GM21786 (cell line): ENCODE results near the gene RAB10.
"Not testable (repeated sequence)": the region's sequence is repeated elsewhere in the genome, so short reads cannot be mapped to it uniquely, and the experiment has no call there.

Source experiments
- ATAC-seq: cut with Tn5 transposase; IDR thresholded peaks from one replicate; pipeline ENCODE4 v1.9.1; 2021; ENCODE audit not compliant: unreplicated experiment

Gene RAB10

DNA sequence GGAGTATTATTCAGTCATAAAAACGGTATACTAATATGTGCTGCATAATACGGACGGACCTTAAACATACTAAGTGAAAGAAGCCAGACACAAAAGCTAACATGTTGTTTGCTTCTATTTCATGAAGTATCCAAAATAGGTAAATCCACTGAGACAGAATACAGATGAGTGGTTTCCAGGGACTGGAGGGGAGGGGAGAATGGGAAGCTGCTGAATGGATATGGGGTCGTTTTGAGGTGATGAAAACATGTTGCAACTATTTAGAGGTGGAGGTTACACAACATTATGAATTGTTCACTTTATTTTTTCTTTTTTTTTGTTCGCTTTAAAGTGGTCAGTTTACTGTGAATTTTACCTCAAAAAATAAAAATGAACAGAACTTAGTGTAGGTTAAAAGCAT, 52.9 kb downstream of the RAB10 start:
- no peak for ATAC-seq

DNA sequence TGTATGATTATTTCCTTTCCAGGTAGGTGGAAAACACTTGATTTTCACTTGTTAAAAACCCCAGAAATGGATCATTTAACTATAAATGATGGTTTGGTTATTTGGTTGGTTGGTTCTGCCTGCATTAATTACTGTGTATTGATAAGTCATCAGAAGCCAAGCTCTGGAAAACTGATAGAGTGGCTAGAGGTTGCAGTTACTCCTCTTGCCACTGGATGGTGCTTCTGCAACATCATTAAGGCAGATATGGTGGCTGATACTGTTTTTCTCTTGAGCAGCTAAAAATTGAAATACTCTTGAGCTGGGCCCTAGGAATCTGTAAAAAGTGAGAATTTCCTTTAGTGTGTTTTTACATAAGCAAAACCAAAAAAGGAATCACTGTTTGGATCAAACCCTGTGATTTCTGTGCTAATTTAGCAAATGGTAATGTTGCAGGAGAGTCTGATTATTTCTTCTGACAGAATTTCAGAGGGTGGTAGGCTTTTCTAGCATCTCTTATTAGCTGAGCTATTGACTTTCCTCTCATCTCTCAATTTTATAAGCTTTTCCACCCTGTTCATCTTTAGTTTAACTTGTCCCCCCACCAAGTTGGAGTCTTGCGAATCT, 54.3 kb downstream of the RAB10 start:
- ATAC-seq: no peak

DNA sequence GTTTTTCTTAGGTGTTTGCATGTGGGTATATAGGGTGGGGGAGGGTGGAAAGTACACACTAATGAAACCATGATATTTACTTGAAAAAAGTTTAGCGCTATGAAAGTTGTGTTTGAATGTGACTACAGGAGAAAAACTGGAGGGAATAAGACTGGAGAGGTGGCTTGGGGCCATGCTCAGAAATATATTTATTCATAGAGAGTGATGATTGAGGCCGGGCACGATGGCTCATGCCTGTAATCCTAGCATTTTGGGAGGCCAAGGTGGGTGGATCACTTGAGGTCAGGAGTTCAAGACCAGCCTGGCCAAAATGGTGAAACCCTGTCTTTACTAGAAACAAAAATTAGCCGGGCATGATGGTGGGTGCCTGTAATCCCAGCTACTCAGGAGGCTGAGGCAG, 55.0 kb downstream of the RAB10 start:
- ATAC-seq: not testable (repeated sequence)

DNA sequence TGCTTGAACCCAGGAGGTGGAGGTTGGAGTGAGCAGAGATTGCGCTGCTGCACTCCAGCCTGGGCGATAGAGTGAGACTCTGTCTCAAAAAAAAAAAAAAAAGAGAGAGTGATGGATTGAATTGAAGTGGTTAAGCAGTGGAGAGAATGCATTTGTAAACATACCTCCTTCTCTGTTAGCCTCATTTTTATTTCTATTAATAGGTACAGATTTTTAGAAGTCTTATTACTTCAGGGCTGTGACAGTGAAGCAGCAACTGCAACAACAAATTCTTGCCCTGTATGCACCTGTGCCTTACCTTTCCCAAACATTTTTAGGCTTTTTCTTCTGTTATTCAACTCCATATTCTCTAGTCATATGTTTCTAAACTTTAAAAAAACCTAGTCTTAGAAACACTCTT, 55.5 kb downstream of the RAB10 start:
- no peak for ATAC-seq

DNA sequence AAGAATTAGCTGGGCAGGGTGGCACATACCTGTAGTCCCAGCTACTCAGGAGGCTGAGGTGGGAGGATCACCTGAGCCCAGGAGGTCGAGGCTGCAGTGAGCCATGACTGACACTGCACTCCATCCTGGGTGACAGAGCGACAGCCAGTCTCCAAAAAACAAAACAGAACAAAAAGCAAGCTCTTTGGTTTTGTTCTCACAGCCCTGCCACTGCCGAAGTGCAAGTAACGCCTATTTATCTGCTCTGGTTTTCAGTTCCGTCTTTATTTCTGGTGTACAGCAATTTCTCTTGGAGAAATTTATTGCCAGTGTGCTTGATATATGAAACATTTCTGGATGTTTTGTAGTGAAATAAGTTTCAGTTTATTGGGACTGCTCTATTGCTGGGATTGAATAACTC, 61.9 kb downstream of the RAB10 start:
- no peak for ATAC-seq

DNA sequence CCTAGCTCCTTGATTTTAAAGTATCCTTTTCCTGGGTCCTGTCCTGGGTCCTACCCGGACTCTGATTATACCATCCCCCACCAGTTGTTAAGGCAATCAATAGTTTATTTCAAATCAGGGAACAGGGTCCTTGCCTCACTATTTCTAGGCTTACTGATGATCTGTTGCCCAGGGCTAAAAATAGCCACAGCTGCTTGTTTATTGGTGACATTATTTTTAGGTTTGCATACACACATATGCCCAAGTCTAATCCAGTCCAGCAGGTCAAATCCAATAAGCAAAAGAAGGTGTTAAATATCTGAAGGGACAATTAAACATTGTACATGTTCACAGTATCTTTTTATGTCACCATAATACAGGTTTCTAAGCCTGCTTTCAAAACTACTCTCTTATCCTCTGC, 66.0 kb downstream of the RAB10 start:
- no peak for ATAC-seq

DNA sequence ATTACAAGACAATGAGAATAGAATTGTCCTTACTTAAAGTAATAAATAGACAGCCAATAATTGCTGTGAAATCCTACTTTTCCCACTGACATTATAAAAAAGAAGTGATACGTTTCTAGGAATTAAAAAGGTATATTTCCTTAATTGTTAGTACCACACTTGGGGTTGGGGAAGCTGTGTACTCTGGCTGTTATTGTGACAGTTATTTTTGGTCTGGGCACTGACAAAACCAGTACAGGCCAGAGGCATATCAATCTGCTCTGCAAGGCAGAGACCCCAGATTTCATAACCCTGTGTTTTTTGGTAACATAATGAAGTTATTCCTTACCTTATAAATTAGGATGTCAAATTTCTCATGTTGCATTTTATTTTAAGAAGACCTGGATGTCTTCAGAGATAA, 66.5 kb downstream of the RAB10 start:
- ATAC-seq: no peak

DNA sequence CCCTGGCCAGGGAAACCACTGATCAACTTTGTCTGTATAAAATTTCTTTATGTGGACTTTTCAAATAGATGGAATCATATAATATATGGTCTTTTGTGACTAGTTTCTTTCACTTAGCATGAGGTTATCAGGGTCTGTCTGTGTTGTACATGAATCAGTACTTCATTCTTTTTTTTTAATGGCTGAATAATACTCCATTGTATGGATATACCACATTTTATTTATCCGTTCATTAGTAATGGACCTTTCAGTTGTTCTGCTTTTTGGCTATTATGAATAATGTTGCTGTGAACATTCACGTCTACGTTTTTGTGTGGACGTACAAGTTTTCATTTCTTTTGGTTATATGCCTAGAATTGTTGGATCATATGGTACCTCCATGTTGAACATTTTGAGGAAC, 69.9 kb downstream of the RAB10 start:
- ATAC-seq: no peak

DNA sequence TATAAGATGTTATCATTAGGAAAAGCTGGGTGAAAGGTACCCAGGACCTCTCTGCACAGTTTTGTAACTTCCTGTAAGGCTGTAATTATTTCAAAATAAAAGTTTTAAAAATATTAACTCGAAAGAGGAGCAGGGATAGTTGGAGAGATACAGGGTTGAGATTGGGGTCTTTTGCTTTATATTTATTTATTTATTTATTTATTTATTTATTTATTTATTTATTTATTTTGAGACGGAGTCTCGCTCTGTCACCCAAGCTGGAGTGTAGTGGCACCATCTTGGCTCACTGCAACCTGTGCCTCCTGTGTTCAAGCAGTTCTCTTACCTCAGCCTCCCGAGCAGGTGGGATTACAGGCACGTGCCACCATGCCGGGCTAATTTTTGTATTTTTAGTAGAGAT, 74.8 kb downstream of the RAB10 start:
- ATAC-seq: not testable (repeated sequence)

DNA sequence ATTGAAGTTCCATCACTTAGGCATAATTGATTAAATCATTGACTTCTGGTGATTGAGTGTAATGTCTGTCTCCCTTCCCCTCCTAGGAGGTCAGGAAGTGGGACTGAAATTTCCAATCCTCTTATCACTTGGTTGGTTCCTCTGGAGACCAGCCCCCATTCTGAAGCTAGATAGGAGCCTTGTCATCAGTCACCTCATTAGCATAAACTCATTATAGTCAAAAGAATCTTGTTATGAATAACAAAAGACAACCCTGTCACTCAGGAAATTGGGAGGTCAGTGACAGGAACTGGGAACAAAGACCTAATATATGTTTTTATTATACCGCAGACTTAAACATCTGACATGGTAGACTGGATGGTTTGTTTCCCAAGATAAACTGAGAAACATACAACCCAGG, 78.3 kb downstream of the RAB10 start:
- ATAC-seq: no peak

DNA sequence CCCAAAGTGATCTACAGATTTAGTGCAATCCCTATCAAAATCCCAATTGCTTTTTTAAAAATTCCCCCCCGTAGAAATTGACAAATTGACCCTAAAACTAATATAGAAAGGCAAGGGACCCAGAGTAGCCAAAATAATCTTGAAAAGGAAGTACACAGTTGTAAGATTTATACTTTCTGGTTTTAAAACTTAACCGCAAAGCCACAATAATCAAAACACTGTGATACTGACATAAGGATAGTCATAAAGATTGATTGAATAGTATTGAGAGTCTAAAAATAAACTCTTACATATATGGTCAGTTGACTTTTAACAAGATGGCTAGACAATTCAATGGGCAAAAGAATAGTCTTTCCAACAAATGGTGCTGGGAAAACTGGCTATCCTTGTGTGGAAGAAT, 80.3 kb downstream of the RAB10 start:
- ATAC-seq: no peak

DNA sequence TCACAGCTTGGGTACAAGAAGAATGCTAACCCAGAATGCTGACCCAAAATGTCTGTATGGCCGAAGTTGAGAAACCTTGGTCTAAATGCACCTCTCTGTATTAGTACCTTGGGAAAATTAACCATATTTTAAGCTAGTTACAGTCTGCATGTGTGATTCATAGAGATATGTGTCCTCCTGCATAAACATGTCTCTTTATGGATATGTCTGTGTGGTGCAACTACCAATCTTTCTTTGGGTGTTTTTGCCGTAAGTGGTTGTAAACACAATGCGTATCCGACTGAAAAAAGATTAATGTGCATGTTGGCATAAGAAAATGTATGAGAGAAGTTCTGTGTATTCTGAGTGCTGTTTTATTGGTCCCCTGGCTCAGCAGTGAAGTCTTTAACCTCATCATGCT, 84.8 kb downstream of the RAB10 start:
- ATAC-seq: no peak

DNA sequence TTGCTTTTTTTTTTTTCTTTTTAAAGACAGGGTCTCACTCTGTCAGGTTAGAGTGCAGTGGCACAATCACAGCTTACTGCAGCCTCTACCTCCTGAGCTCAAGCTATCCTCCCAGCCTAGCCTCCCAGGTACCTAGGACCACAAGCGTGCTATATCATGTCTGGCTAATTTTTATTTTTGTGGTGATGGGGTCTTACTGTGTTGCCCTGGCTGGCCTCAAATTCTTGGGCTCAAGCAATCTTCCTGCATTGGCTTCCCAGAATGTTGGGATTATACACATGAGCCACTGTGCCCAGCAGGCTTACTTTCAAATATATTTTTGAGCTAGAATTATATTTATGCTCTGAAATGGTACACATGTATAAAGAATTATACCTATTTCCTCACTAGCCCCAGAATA, 85.6 kb downstream of the RAB10 start:
- no peak for ATAC-seq

DNA sequence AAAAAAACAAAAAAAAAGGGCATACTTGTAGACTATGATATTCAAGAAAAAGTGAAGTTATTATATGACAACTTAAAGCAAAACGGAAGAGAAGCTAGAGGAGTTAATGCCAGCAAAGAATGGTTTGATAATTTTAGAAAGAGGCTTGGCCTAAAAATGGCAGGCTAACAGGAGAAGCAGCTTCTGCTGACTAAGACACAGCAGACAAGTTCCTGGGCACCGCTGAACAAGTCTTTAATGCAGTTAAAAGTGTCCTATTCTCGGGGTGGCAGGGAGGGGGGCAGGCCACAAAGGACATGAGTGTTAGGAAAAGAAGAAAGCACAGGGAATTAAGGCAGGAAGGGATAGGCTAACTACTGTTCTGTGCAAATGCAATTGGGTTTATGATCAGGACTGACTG, 88.7 kb downstream of the RAB10 start:
- ATAC-seq: no peak

DNA sequence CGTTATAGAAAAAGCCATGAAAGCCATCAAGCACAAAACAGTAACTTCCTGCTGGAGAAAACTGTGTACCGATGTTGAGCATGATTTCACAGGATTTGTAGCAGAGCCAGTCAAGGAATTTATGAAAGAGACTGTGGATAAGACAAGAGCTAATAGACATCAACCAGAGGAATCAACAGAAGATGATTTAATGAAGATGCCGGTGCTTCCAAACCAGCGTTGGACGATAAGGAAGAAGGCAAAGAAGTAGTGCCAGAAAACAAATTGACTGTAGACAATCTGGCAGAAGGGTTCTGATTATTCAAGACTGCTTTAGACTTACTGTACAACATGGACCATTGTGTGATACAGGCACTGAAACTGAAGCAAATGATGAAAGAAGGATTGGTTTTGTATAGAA, 89.5 kb downstream of the RAB10 start:
- no peak for ATAC-seq

DNA sequence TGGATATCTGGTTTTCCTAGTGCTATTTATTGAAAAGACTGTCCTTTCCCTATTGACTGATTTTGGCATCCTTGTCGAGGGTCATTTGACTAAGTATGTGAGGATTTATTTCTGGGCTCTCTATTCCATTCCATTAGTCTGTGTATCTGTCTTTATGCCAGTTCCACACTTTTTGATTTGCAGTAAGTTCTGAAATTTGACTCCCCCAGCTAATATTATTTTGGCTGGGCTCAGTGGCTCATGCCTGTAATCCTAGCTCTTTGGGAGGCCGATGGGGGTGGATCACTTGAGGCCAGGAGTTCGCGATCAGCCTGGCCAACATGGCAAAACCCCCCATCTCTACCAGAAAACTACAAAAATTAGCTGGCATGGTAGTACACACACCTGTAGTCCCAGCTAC, 92.2 kb downstream of the RAB10 start:
- ATAC-seq: no peak

DNA sequence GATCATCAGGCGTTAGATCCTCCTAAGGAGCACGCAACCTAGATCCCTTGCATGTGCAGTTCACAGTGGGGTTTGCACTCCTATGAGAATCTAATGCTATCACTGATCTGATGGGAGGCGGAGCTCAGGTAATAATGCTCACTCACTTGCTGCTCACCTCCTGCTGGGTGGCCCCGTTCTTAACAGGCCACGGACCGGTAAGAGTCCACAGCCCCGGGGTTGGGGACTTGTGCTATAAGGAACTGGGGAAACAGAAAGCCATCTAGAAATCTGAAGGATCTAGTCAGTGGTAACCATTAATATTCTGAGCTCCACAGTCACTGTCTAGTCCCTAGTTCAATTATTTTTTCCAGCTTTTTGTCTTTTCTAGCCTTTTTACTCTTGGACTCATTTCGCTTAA, 94.3 kb downstream of the RAB10 start:
- ATAC-seq: no peak

DNA sequence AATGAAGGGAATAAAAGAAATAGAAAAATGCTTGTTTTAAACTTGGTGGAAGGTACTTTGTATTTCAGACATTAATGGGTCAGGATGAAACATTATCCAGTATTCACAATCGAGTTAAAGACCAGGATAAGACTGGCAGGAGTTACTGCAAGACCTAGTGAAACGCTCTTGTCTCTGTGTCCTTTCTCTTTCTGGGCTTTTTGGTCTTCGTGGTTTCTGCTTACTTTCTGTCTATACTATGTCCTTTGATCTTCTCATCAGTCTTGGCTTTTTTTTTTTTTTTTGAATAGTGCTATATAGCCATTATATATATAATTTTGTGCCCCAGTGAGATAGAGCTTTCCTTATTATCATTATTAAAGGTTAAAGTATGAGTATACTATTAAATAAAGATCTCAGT, 96.9 kb downstream of the RAB10 start:
- ATAC-seq: no peak

DNA sequence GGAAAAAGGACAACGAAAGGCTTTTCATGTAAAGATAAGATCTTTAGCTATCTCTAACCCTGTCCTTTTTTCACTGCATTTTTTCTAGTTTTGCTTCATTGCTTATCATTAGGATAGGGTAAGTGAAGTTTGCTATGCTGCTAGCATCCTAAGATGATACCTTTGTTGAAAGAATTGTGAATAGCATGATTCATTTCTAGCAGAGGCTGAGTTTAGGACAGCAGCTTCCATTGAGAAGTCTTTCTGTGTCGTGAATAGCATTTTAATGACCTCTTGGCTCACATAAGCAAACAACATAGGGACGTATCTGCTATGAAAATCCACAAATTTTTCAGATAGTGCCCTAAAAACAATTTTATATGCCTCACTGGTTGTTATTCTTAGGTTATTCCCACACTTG, 102.6 kb downstream of the RAB10 start:
- ATAC-seq: no peak

DNA sequence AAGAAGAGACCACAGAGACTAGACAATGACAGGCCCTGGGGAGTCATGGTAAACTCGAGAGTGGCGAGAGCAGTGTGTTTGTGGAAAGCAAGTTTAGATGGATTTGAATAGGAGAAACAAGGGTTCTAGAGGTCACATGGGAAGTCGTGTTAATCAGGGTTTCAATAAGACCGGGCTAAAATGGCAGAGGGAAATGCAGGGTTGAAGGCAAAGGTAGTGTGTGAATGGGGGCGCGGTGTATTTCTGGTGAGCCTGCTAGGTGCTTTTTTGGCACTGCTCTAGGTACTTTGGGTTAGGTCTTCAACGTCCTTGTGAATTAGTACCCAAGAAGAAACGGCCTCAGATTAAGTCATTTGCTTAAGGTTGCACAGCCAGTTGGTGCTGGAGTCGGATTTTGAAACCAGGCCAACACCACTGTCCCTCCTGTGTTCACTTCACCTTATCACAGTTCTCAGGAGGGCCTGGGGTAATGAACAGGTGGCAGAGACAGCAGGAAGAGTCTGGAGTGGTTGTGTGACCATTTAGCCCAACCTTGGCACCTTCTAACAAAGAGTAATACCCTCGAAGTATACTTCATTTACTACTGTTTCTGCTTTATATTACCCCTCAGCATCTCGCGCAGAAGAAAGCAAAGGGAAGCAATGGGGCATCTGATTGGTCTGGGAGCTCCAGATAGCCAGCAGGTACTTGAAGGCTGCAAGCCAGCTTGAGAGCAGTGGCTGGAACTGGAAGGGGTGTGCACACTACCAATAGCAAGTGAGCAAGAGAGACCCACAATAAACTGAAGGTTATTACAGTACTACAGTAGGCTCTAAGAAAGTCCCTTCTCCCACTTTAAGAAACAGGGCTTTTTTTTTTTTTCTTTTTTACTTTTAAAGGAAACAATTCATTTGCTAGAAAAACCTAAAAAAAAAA, 105.6 kb downstream of the RAB10 start:
- no peak for ATAC-seq

DNA sequence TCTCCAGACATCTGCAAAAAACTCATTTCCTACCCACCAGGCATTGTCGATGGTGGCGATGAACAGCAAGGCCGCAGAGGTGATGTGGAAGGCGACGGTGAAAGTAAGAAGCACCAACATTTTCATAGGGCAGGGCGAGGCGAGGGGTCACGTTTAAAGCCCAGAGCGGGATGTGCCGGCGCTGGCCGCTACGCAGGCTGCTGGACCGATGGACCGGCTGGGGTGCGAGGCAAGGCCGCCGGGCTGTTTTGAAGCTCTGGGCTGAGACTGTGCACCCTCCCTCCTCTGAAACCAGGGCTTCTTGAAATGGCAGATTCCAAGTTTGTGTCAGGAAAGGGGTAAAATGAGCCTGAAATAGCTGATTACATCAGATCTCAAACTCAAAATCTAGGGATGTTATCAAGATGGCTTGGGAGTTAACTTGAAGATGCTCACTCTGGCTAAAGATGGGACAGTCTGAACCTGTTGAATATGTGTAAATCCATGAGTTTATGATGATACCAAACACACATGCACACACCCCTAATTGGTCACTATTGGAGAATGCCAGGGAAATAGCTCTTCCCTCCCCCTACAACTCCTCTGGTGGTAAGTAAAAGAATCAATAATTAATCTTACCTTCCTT, 107.4 kb downstream of the RAB10 start:
- no peak for ATAC-seq

DNA sequence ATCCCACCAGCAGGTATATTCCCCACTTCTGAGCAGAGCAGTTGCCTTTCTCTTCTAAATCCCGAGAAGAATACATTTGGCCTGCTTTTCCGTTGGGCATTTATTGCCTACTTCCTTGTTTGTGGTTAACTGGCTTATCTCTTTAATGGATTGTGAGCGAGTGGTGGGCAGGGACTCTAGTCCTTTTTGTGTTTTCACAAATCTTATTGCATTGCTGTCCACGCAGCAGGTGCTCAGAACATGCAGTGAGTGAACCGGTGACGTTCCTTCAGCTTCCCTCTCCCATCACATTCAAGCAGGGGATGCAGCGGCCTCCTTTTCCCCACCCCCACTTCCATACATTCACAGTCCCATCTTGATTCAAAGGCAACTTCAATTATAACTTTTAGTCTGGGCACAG, 110.1 kb downstream of the RAB10 start:
- no peak for ATAC-seq
